ENCODE results near the gene LIMS2. TPM values are rescaled to one million over a fixed set of nuclear protein-coding genes. Genes with fewer than 3 reads are reported as not detected.

Gene LIMS2
- total and polyA plus RNA-seq, 12 donors, result 148 to 687 (median 160) TPM

- peak in 1 of 2 donors; percentile 19 for DNase-seq
- WGBS, 2 donors, result 42 to 53% methylated on average over 25 of the region's 25 CpGs
- no peak for TF ChIP-seq CTCF (IDR thresholded peaks at IDR 0.05)
- no peak overlapping the region for H3K4me3 ChIP-seq
- intact Hi-C loops (cut with DNase I), result loop anchor here in 1 of 10 donors (2.0 kb wide), 1 partner anchor 22 kb away; the partner anchor contains the start of gene LIMS2
- H3K9me3 ChIP-seq, result no peaks in the 10 kb centered on the region
- H3K27me3 ChIP-seq, result no peaks in the 10 kb centered on the region
- peaks cover 0 to 63% (median 5%) of the 10 kb centered on the region in 9 donors for H3K36me3 ChIP-seq
- no peak for ATAC-seq
- H3K27ac ChIP-seq, result peak overlapping the region; percentile 28 to 95 (median 84)
- peaks cover 75 to 99% (median 96%) of the 10 kb centered on the region in 9 donors for H3K4me1 ChIP-seq
Observed at GRCh38 chr2:127652786-127653357, 22.5 kb downstream of the LIMS2 start.

GRCh38 chr2:127651971-127652550 lies 23.3 kb downstream of the LIMS2 start:
- Histone ChIP-seq H3K4me1 (peaks cover 78 to 99% (median 96%) of the 10 kb centered on the region in 9 donors), H3K36me3 (peaks cover 0 to 57% (median 3%) of the 10 kb centered on the region in 9 donors), H3K27ac (peak overlapping the region; percentile 42 to 95 (median 84)), H3K4me3 (no peak overlapping the region), H3K9me3 (no peaks in the 10 kb centered on the region), H3K27me3 (no peaks in the 10 kb centered on the region)
- no peak for TF ChIP-seq CTCF (IDR thresholded peaks at IDR 0.05)
- ATAC-seq (peak; percentile 66 to 83 (median 79)), DNase-seq (peak; percentile 91 to 95)
- WGBS, 2 donors, result 25 to 33% methylated on average over 14 of the region's 14 CpGs
- intact Hi-C loops (cut with DNase I), result loop anchor here in 1 of 10 donors (2.0 kb wide), 1 partner anchor 23 kb away; the partner anchor contains the start of gene LIMS2

- H3K36me3 ChIP-seq, result peaks cover 0 to 50% (median 3%) of the 10 kb centered on the region in 9 donors
- DNase-seq, result peak in 1 of 2 donors; percentile 25
- no peak for TF ChIP-seq CTCF (IDR thresholded peaks at IDR 0.05)
- H3K27me3 ChIP-seq, result no peaks in the 10 kb centered on the region
- no peaks in the 10 kb centered on the region for H3K9me3 ChIP-seq
- H3K4me1 ChIP-seq, result peaks cover 72 to 99% (median 96%) of the 10 kb centered on the region in 9 donors
- ATAC-seq, result no peak
- intact Hi-C loops (cut with DNase I), result no loop called here
- H3K4me3 ChIP-seq, result no peak overlapping the region
- H3K27ac ChIP-seq, result peak overlapping the region; percentile 42 to 95 (median 84)
- WGBS, 2 donors, result 82 to 83% methylated on average over 29 of the region's 29 CpGs
Observed at GRCh38 chr2:127651381-127651809, 23.9 kb downstream of the LIMS2 start.

- no peak for ATAC-seq
- intact Hi-C loops (cut with DNase I), result no loop called here
- Histone ChIP-seq H3K27ac (peak overlapping the region; percentile 2 to 95 (median 84)), H3K4me1 (peaks cover 72 to 99% (median 96%) of the 10 kb centered on the region in 9 donors), H3K27me3 (no peaks in the 10 kb centered on the region), H3K4me3 (no peak overlapping the region), H3K36me3 (peaks cover 0 to 49% (median 3%) of the 10 kb centered on the region in 9 donors), H3K9me3 (no peaks in the 10 kb centered on the region)
- TF ChIP-seq CTCF (IDR thresholded peaks at IDR 0.05), result no peak
- WGBS, 2 donors, result 80 to 82% methylated on average over 28 of the region's 28 CpGs
- peak in 1 of 2 donors; percentile 27 for DNase-seq
Observed at GRCh38 chr2:127650785-127651380, 24.4 kb downstream of the LIMS2 start.

Data from heart right ventricle (tissue), 16 donors.